ENCODE measurements around the gene KANSL1.

The KANSL1 gene

GRCh38 chr17:46170639-46171429 is 22.4 kb downstream of the KANSL1 start:
- Histone ChIP-seq H3K4me3 (no peak overlapping the region), H3K27ac (no peak overlapping the region)
- TF ChIP-seq CTCF (IDR thresholded peaks at IDR 0.05) = no peak
- DNase-seq (ENCODE audit: low spot score) = no peak

- no peak for TF ChIP-seq CTCF (IDR thresholded peaks at IDR 0.05)
- Histone ChIP-seq H3K27ac (no peak overlapping the region), H3K4me3 (no peak overlapping the region)
These were observed 23.2 kb downstream of the KANSL1 start for GRCh38 chr17:46169913-46170638.

GRCh38 chr17:46167826-46168569 is 25.2 kb downstream of the KANSL1 start:
- no peak overlapping the region for H3K27ac ChIP-seq
- DNase-seq (ENCODE audit: low spot score) = no peak

More at GRCh38 chr17:46169913-46170638, 23.2 kb downstream of the KANSL1 start:
- no peak for DNase-seq (ENCODE audit: low spot score)

GRCh38 chr17:46167267-46167666 is 26.0 kb downstream of the KANSL1 start:
- TF ChIP-seq CTCF (IDR thresholded peaks at IDR 0.05) = no peak
- no peak for DNase-seq (ENCODE audit: low spot score)
- H3K4me3 ChIP-seq = no peak overlapping the region
- H3K27ac ChIP-seq = no peak overlapping the region

More at GRCh38 chr17:46167826-46168569, 25.2 kb downstream of the KANSL1 start:
- no peak overlapping the region for H3K4me3 ChIP-seq
- TF ChIP-seq CTCF (IDR thresholded peaks at IDR 0.05) = no peak

GRCh38 chr17:46166692-46167249 is 26.5 kb downstream of the KANSL1 start:
- H3K4me3 ChIP-seq = no peak overlapping the region
- no peak for TF ChIP-seq CTCF (IDR thresholded peaks at IDR 0.05)

GRCh38 chr17:46163929-46164594 is 29.2 kb downstream of the KANSL1 start:
- no peak for TF ChIP-seq CTCF (IDR thresholded peaks at IDR 0.05)
- no peak overlapping the region for H3K27ac ChIP-seq
- no peak overlapping the region for H3K4me3 ChIP-seq
- DNase-seq (ENCODE audit: low spot score) = no peak

More at GRCh38 chr17:46166692-46167249, 26.5 kb downstream of the KANSL1 start:
- H3K27ac ChIP-seq = no peak overlapping the region
- DNase-seq (ENCODE audit: low spot score) = no peak

All from coronary artery (tissue), 2 donors.